HepG2 (cell line): ENCODE measurements around the gene GNG3. TPM values are rescaled to one million over a fixed set of nuclear protein-coding genes. Genes with fewer than 3 reads are reported as not detected.

ENCODE experiments used
- ARHGAP35 ChIP-seq: sonication (generic); formaldehyde crosslinking; IDR thresholded peaks from 2 replicates; pipeline ENCODE4 v1.9.0; 2022; ENCODE audit warnings: mild to moderate bottlenecking, inconsistent platforms, moderate library complexity, missing genetic modification reagents, borderline replicate concordance
- CBFB ChIP-seq: sonication (generic); formaldehyde crosslinking; IDR thresholded peaks from 2 replicates; pipeline ENCODE4 v1.4.0; 2020; ENCODE audit warnings: missing genetic modification reagents
- GATAD2A ChIP-seq: IDR thresholded peaks from 2 replicates; pipeline ENCODE4 v1.6.1; 2016
- HIVEP1 ChIP-seq: sonication (generic); formaldehyde crosslinking; IDR thresholded peaks from 2 replicates; pipeline ENCODE4 v1.4.0; 2020; ENCODE audit warnings: mild to moderate bottlenecking, missing genetic modification reagents
- HMGXB4 ChIP-seq, 2 experiments: sonication (generic) in 1 of 2; formaldehyde crosslinking in 1 of 2; IDR thresholded peaks; 2 replicates each; pipeline versions ENCODE4 v1.4.0 to v1.6.1; 2018 to 2020; ENCODE audit warnings: missing genetic modification reagents in 2 of 2, borderline replicate concordance in 1 of 2, low read depth in 1 of 2, mild to moderate bottlenecking in 1 of 2, missing biosample characterization in 1 of 2
- HNRNPL ChIP-seq: fragments of 200-400 bp; formaldehyde crosslinking; IDR thresholded peaks from 2 replicates; pipeline ENCODE4 v1.6.1; 2017; ENCODE audit warnings: mild to moderate bottlenecking, low read depth, low read length
- HOXA7 ChIP-seq: sonication (generic); formaldehyde crosslinking; IDR thresholded peaks from 2 replicates; pipeline ENCODE4 v1.8.1; 2022; ENCODE audit warnings: mild to moderate bottlenecking, missing genetic modification reagents, moderate library complexity
- MEIS1 ChIP-seq: sonication (generic); formaldehyde crosslinking; IDR thresholded peaks from 2 replicates; pipeline ENCODE4 v1.9.0; 2021; ENCODE audit warnings: mild to moderate bottlenecking, missing genetic modification reagents, moderate library complexity, borderline replicate concordance
- MIER3 ChIP-seq: IDR thresholded peaks from 2 replicates; pipeline ENCODE4 v1.6.1; 2016; ENCODE audit warnings: missing compliant biosample characterization, borderline replicate concordance
- PHF21A ChIP-seq: sonication (generic); formaldehyde crosslinking; IDR thresholded peaks from 2 replicates; pipeline ENCODE4 v1.5.0; 2020; ENCODE audit warnings: mild to moderate bottlenecking, missing genetic modification reagents
- RFX1 ChIP-seq: fragments of 450-650 bp; IDR thresholded peaks from 2 replicates; pipeline ENCODE4 v1.6.1; 2017
- SNAPC2 ChIP-seq: sonication (generic); formaldehyde crosslinking; IDR thresholded peaks from 2 replicates; pipeline ENCODE4 v1.8.1; 2022; ENCODE audit warnings: mild to moderate bottlenecking, missing genetic modification reagents
- SSRP1 ChIP-seq: IDR thresholded peaks from 2 replicates; pipeline ENCODE4 v1.6.1; 2016; ENCODE audit warnings: control low read depth
- THAP9 ChIP-seq: sonication (generic); formaldehyde crosslinking; IDR thresholded peaks from 2 replicates; pipeline ENCODE4; 2020; ENCODE audit warnings: missing genetic modification reagents, mild to moderate bottlenecking, borderline replicate concordance
- TMF1 ChIP-seq: sonication (generic); formaldehyde crosslinking; IDR thresholded peaks from 2 replicates; pipeline ENCODE4 v1.8.1; 2022; ENCODE audit warnings: low read depth, missing genetic modification reagents
- U2AF2 ChIP-seq: fragments of 200-400 bp; formaldehyde crosslinking; IDR thresholded peaks from 2 replicates; pipeline ENCODE4 v1.6.1; 2017; ENCODE audit warnings: low read depth, mild to moderate bottlenecking, low read length
- ZBTB7B ChIP-seq: sonication (generic); formaldehyde crosslinking; IDR thresholded peaks from 2 replicates; pipeline ENCODE4 v1.4.0; 2020; ENCODE audit warnings: missing genetic modification reagents
- ZBTB8A ChIP-seq: sonication (generic); formaldehyde crosslinking; IDR thresholded peaks from 2 replicates; pipeline ENCODE4 v1.4.0; 2020; ENCODE audit warnings: mild to moderate bottlenecking, low read depth, missing genetic modification reagents, borderline replicate concordance
- ZNF329 ChIP-seq: sonication (generic); formaldehyde crosslinking; IDR thresholded peaks from 2 replicates; pipeline ENCODE4 v1.9.0; 2021; ENCODE audit warnings: low read depth, mild to moderate bottlenecking, missing genetic modification reagents
- ZNF446 ChIP-seq: sonication (generic); formaldehyde crosslinking; IDR thresholded peaks from 2 replicates; pipeline ENCODE4 v1.5.0; 2020; ENCODE audit warnings: mild to moderate bottlenecking, missing genetic modification reagents
- ZNF556 ChIP-seq: sonication (generic); formaldehyde crosslinking; IDR thresholded peaks from 2 replicates; pipeline ENCODE4 v1.4.0; 2020; ENCODE audit warnings: mild to moderate bottlenecking, missing genetic modification reagents, borderline replicate concordance
- ZNF605 ChIP-seq: sonication (generic); formaldehyde crosslinking; IDR thresholded peaks from 2 replicates; pipeline ENCODE4 v1.8.0; 2022; ENCODE audit warnings: mild to moderate bottlenecking, missing genetic modification reagents
- ZNF781 ChIP-seq: sonication (generic); formaldehyde crosslinking; IDR thresholded peaks from 2 replicates; pipeline ENCODE4 v1.5.1; 2020; ENCODE audit warnings: borderline replicate concordance, mild to moderate bottlenecking, missing genetic modification reagents; ENCODE audit errors: not compliant biosample characterization
- ZSCAN25 ChIP-seq: sonication (generic); formaldehyde crosslinking; IDR thresholded peaks from 2 replicates; pipeline ENCODE4 v1.8.0; 2022; ENCODE audit warnings: mild to moderate bottlenecking, missing genetic modification reagents
- polyA plus RNA-seq, 8 experiments: library from polyadenylated mRNA; depleted of rRNA in 3 of 8; stranded (reverse) in 7 of 8; unstranded in 1 of 8; fragments of >200 nt; fragmentation: Illumina TruSeq in 4 of 8; extraction: Trizol in 4 of 8; gene quantifications; 2 replicates each; pipeline versions ENCODE4 v1.2.1 to v1.2.3, GENCODE V29; 2011 to 2016; ENCODE audit warnings: low read depth in 4 of 8, missing spikeins in 1 of 8, mixed read lengths in 1 of 8; ENCODE audit not compliant: insufficient read depth in 1 of 8
- total RNA-seq, 5 experiments: library from RNA; depleted of rRNA; stranded (reverse); fragments of >200 nt; fragmentation: Illumina TruSeq; extraction: Trizol; gene quantifications; 2 replicates each; pipeline ENCODE4 v1.2.3, GENCODE V29; 2016; ENCODE audit warnings: low read depth in 1 of 5

Gene GNG3
- total and polyA plus RNA-seq, 2 of the 13 experiments (the other 11 are each of a cell fraction or from before 2014, with no cell fraction given) = not detected

GRCh38 chr11:62671608-62672389, 35.7 kb upstream of the GNG3 start, which contains the start of the genes LBHD1 and UQCC3 (continued):
- TF ChIP-seq ZNF556 = peak; percentile 78; the same call in 1 of the 2 replicates
- TF ChIP-seq SSRP1 (CRISPR knock-in tag) = peak; percentile 14; the same call in 1 of the 2 replicates
- TF ChIP-seq CBFB = 0 out of 2 replicates have a peak, but pooled peaks have one; percentile 21
- TF ChIP-seq HOXA7 = no peak
- TF ChIP-seq HIVEP1 (CRISPR knock-in tag) = peak; percentile 55
- no peak for TF ChIP-seq ZBTB8A
- peak; percentile 44 for TF ChIP-seq ZNF781 (CRISPR knock-in tag)
- TF ChIP-seq SNAPC2 (CRISPR knock-in tag) = peak; percentile 44; the same call in 1 of the 2 replicates
- TF ChIP-seq ZSCAN25 = peak; percentile 7; the same call in 1 of the 2 replicates
- peak; percentile 59 to 69; a peak in 3 of 4 replicates for TF ChIP-seq HMGXB4 (CRISPR knock-in tag; IDR thresholded peaks at IDR 0.05; ENCODE audit: borderline replicate concordance in 1 of 2, low read depth in 1 of 2)
- peak; percentile 67; the same call in 1 of the 2 replicates for TF ChIP-seq ZNF605 (CRISPR knock-in tag)
- 0 out of 2 replicates have a peak, but pooled peaks have one; percentile 56 for TF ChIP-seq HNRNPL
- peak; percentile 23; the same call in 1 of the 2 replicates for TF ChIP-seq PHF21A (CRISPR knock-in tag)
- TF ChIP-seq RFX1 = no peak
- peak; percentile 83; the same call in 1 of the 2 replicates for TF ChIP-seq ZNF446 (CRISPR knock-in tag)
- TF ChIP-seq ZBTB7B (CRISPR knock-in tag) = peak; percentile 48; the same call in 1 of the 2 replicates
- TF ChIP-seq MEIS1 = no peak
- TF ChIP-seq MIER3 = no peak; the same call in 1 of the 2 replicates
- 0 out of 2 replicates have a peak, but pooled peaks have one; percentile 43 for TF ChIP-seq TMF1 (CRISPR knock-in tag)
- TF ChIP-seq ZNF329 (CRISPR knock-in tag) = 0 out of 2 replicates have a peak, but pooled peaks have one; percentile 59
- peak; percentile 86 for TF ChIP-seq THAP9 (CRISPR knock-in tag)
- 0 out of 2 replicates have a peak, but pooled peaks have one; percentile 34 for TF ChIP-seq GATAD2A (CRISPR knock-in tag)
- no peak for TF ChIP-seq U2AF2
- TF ChIP-seq ARHGAP35 (CRISPR knock-in tag) = 0 out of 2 replicates have a peak, but pooled peaks have one; percentile 38
